Panc1 (cell line): Measurements from ENCODE around the gene WNT10A. TPM values are rescaled to one million over a fixed set of nuclear protein-coding genes. Genes with fewer than 3 reads are reported as not detected.
A peak's percentile ranks its signal among the peaks of the same experiment; 100 is the strongest.

Source experiments
- ATAC-seq: fragments of 200-7000 bp; cut with Tn5 transposase; 2 replicates; pipeline ENCODE4 v1.9.1; 2020; ENCODE audit warnings: mild to moderate bottlenecking, moderate library complexity
- BruUV-seq: library from RNA; stranded (reverse); fragments of 400-500 nt; replicated peaks from 2 replicates; lab custom pipeline; 2021; lab: Mats Ljungman, UMichigan
- CTCF ChIA-PET: fragments of 300-600 bp; sonication (Branson Sonifier 250); formaldehyde crosslinking; loops from one replicate; lab custom pipeline; 2022; ENCODE audit warnings: antibody characterized with exemption; lab: Charles Lee
- POLR2A ChIA-PET: fragments of 300-600 bp; sonication (Branson Sonifier 250); formaldehyde crosslinking; loops from one replicate; lab custom pipeline; 2022; ENCODE audit warnings: antibody characterized with exemption; lab: Charles Lee
- DNase-seq: peaks from one replicate; pipeline ENCODE4 v3.0.0-alpha.2; 2010; ENCODE audit warnings: low read depth, low spot score
- H3K27ac ChIP-seq: 2 replicates; pipeline ENCODE4 v1.5.1; 2011; ENCODE audit warnings: mild to moderate bottlenecking, low read length, inconsistent platforms
- H3K27me3 ChIP-seq: fragments of 200-500 bp; sonication (Bioruptor generic); 2 replicates; pipeline ENCODE4 v1.6.0; 2014; ENCODE audit warnings: low read length, inconsistent platforms; ENCODE audit not compliant: control insufficient read depth, insufficient read depth
- H3K36me3 ChIP-seq: fragments of 200-500 bp; sonication (Bioruptor generic); 2 replicates; pipeline ENCODE4 v1.5.1; 2014; ENCODE audit warnings: inconsistent platforms, mild to moderate bottlenecking, low read length, moderate library complexity; ENCODE audit not compliant: control insufficient read depth, insufficient read depth
- H3K4me1 ChIP-seq: 2 replicates; pipeline ENCODE4 v1.5.1; 2011; ENCODE audit warnings: inconsistent platforms, mild to moderate bottlenecking, low read length, moderate library complexity; ENCODE audit not compliant: control insufficient read depth, insufficient read depth
- H3K4me3 ChIP-seq, 2 experiments: 2 replicates each; pipeline ENCODE4 v1.5.1; 2011 to 2012; ENCODE audit warnings: low read depth in 2 of 2, low read length in 2 of 2, mild to moderate bottlenecking in 2 of 2, inconsistent platforms in 1 of 2, moderate library complexity in 1 of 2
- H3K9me3 ChIP-seq: fragments of 200-500 bp; sonication (Bioruptor generic); 2 replicates; pipeline ENCODE4 v1.5.1; 2014; ENCODE audit warnings: low read depth, mild to moderate bottlenecking, inconsistent platforms, low read length, moderate library complexity; ENCODE audit not compliant: control insufficient read depth, insufficient read depth
- CTCF ChIP-seq: fragments of 450-650 bp; IDR thresholded peaks from 2 replicates; pipeline ENCODE4 v1.5.1; 2017; ENCODE audit warnings: mild to moderate bottlenecking
- POLR2AphosphoS5 ChIP-seq: IDR thresholded peaks from 2 replicates; pipeline ENCODE4 v1.6.1; 2012; ENCODE audit warnings: mild to moderate bottlenecking, low read depth, low read length, moderate library complexity
- REST ChIP-seq, 2 experiments: IDR thresholded peaks; 2 replicates each; pipeline ENCODE4 v1.6.1; 2011 to 2012; ENCODE audit warnings: low read depth in 2 of 2, control low read depth in 1 of 2, low read length in 1 of 2, mild to moderate bottlenecking in 1 of 2, moderate library complexity in 1 of 2; ENCODE audit not compliant: insufficient read depth in 1 of 2
- SIN3A ChIP-seq: IDR thresholded peaks from 2 replicates; pipeline ENCODE4 v1.6.1; 2012; ENCODE audit warnings: low read depth, mild to moderate bottlenecking, low read length, moderate library complexity, borderline replicate concordance; ENCODE audit not compliant: insufficient read depth
- TCF7L2 ChIP-seq: IDR thresholded peaks from 2 replicates; pipeline ENCODE4 v1.6.1; 2011; ENCODE audit warnings: mild to moderate bottlenecking, low read depth, low read length, inconsistent platforms
- in situ Hi-C: cut with HindIII; loops from 2 replicates; pipeline ENCODE4 v1.10.0; 2016; ENCODE audit warnings: low sequenced_read_pairs, low pct_unique_long_range_greater_than_20kb
- intact Hi-C: fragments of 100-400 bp; cut with micrococcal nuclease; formaldehyde crosslinking; loops from one replicate; pipeline ENCODE4 v1.10.0; 2022; ENCODE audit not compliant: unreplicated experiment
- total RNA-seq: library from RNA; stranded (reverse); gene quantifications from one replicate; pipeline ENCODE4 v1.2.1, GENCODE V29; 2021; ENCODE audit not compliant: unreplicated experiment

Gene WNT10A
- total RNA-seq, 1 experiment from 2014 or later = 9.2 TPM

- in situ Hi-C loops = no loop called here
- ChIA-PET POLR2A (interaction anchor here (0.7 kb wide), 1 partner anchor 162 kb away, joined by 3 read pairs; no protein-coding TSS in a partner anchor), CTCF (interaction anchor here (0.8 kb wide), 1 partner anchor 14 kb away, joined by 3 read pairs; no protein-coding TSS in a partner anchor)
- ATAC-seq (no peak), DNase-seq (no peak)
- BruUV-seq = no TSS peak
- Histone ChIP-seq H3K4me1 (peaks cover 54% of the 10 kb centered on the region), H3K4me3 (peak overlapping the region; percentile 38 to 57), H3K36me3 (no peaks in the 10 kb centered on the region), H3K9me3 (no peaks in the 10 kb centered on the region), H3K27me3 (no peaks in the 10 kb centered on the region), H3K27ac (peak overlapping the region; percentile 80)
- intact Hi-C loops = no loop called here
- no peak for TF ChIP-seq POLR2AphosphoS5
- no peak for TF ChIP-seq SIN3A
- no peak for TF ChIP-seq TCF7L2
- TF ChIP-seq CTCF = no peak
- no peak for TF ChIP-seq REST (IDR thresholded peaks at IDR 0.05; ENCODE audit: insufficient read depth in 1 of 2, low read depth in 2 of 2, low read length in 1 of 2)
Measured at GRCh38 chr2:218893349-218894150, 12.9 kb downstream of the WNT10A start.

GRCh38 chr2:218894151-218894879, 13.7 kb downstream of the WNT10A start:
- Histone ChIP-seq H3K36me3 (no peaks in the 10 kb centered on the region), H3K4me3 (peak overlapping the region in 1 of 2 experiments; percentile 57; a peak in 2 of 4 replicates), H3K4me1 (peaks cover 54% of the 10 kb centered on the region), H3K27me3 (no peaks in the 10 kb centered on the region), H3K9me3 (no peaks in the 10 kb centered on the region), H3K27ac (peak overlapping the region; percentile 80)
- POLR2A ChIA-PET = no interaction called here
- ATAC-seq (peak; percentile 4; the same call in 1 of the 2 replicates), DNase-seq (no peak)
- no TSS peak for BruUV-seq
- TF ChIP-seq TCF7L2 (no peak), CTCF (no peak), REST (IDR thresholded peaks at IDR 0.05; ENCODE audit: insufficient read depth in 1 of 2, low read depth in 2 of 2, low read length in 1 of 2) (no peak), SIN3A (no peak)
- CTCF ChIA-PET = interaction anchor here (0.8 kb wide), 1 partner anchor 15 kb away, joined by 3 read pairs; no protein-coding TSS in a partner anchor
- intact Hi-C loops (no loop called here), in situ Hi-C loops (no loop called here)
